Measurements from ENCODE around the gene SYNPR.

DNA sequence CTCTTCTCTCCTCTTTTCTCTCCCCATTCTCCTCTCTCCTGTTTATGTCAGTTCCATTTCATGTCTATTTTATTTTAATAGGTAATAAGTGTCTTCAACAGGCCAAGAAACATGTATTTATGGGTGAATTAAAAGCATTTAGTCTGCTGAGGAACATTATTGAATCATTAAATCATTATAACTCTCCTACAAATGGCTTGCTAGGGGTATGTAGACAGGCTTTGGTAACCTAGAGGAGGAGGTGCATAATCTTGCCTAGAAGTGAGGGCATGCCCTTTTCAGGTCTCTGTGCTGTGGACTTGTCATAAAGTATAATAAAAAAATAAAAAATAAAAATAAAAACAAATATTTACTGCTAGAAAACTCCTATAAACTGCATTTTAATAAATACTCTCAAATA lies 285.5 kb downstream of the SYNPR start:
- TF ChIP-seq, protein P1, sequence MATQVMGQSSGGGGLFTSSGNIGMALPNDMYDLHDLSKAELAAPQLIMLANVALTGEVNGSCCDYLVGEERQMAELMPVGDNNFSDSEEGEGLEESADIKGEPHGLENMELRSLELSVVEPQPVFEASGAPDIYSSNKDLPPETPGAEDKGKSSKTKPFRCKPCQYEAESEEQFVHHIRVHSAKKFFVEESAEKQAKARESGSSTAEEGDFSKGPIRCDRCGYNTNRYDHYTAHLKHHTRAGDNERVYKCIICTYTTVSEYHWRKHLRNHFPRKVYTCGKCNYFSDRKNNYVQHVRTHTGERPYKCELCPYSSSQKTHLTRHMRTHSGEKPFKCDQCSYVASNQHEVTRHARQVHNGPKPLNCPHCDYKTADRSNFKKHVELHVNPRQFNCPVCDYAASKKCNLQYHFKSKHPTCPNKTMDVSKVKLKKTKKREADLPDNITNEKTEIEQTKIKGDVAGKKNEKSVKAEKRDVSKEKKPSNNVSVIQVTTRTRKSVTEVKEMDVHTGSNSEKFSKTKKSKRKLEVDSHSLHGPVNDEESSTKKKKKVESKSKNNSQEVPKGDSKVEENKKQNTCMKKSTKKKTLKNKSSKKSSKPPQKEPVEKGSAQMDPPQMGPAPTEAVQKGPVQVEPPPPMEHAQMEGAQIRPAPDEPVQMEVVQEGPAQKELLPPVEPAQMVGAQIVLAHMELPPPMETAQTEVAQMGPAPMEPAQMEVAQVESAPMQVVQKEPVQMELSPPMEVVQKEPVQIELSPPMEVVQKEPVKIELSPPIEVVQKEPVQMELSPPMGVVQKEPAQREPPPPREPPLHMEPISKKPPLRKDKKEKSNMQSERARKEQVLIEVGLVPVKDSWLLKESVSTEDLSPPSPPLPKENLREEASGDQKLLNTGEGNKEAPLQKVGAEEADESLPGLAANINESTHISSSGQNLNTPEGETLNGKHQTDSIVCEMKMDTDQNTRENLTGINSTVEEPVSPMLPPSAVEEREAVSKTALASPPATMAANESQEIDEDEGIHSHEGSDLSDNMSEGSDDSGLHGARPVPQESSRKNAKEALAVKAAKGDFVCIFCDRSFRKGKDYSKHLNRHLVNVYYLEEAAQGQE (IDR thresholded peaks at IDR 0.05; ENCODE audit: insufficient replicate concordance, low read depth) = no peak
- TF ChIP-seq, protein P2, sequence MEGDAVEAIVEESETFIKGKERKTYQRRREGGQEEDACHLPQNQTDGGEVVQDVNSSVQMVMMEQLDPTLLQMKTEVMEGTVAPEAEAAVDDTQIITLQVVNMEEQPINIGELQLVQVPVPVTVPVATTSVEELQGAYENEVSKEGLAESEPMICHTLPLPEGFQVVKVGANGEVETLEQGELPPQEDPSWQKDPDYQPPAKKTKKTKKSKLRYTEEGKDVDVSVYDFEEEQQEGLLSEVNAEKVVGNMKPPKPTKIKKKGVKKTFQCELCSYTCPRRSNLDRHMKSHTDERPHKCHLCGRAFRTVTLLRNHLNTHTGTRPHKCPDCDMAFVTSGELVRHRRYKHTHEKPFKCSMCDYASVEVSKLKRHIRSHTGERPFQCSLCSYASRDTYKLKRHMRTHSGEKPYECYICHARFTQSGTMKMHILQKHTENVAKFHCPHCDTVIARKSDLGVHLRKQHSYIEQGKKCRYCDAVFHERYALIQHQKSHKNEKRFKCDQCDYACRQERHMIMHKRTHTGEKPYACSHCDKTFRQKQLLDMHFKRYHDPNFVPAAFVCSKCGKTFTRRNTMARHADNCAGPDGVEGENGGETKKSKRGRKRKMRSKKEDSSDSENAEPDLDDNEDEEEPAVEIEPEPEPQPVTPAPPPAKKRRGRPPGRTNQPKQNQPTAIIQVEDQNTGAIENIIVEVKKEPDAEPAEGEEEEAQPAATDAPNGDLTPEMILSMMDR (IDR thresholded peaks at IDR 0.05; ENCODE audit: insufficient read depth, low read length) = no peak
- no peak for TF ChIP-seq GABPA (IDR thresholded peaks at IDR 0.05; ENCODE audit: low read depth)
- TF ChIP-seq POLR2AphosphoS5 (IDR thresholded peaks at IDR 0.05; ENCODE audit: low read depth) = no peak

All from HL-60 (cell line).